Effector CD4-positive, alpha-beta T cell (primary cell): ENCODE measurements around the gene NAA16.
"Not testable (repeated sequence)": the region's sequence is repeated elsewhere in the genome, so short reads cannot be mapped to it uniquely, and the experiment has no call there.

ENCODE experiments used
- DNase-seq: peaks from one replicate; pipeline ENCODE4 v3.0.0-alpha.2; 2020

Gene NAA16

GRCh38 chr13:41306271-41307145 is 4.6 kb upstream of the NAA16 start:
- DNase-seq: no peak

- no peak for DNase-seq
These were observed 3.0 kb upstream of the NAA16 start for GRCh38 chr13:41307884-41308640.

GRCh38 chr13:41311406-41312175 is 524 bp downstream of the NAA16 start:
- peak; percentile 32 for DNase-seq

- no peak for DNase-seq
These were observed 1.1 kb downstream of the NAA16 start for GRCh38 chr13:41312176-41312500.

- DNase-seq: no peak
These were observed 2.0 kb downstream of the NAA16 start for GRCh38 chr13:41313117-41313516.

- no peak for DNase-seq
These were observed 2.7 kb downstream of the NAA16 start for GRCh38 chr13:41313659-41314197.

GRCh38 chr13:41315443-41316047 is 4.5 kb downstream of the NAA16 start:
- no peak for DNase-seq

GRCh38 chr13:41317243-41317642 is 6.2 kb downstream of the NAA16 start:
- no peak for DNase-seq

GRCh38 chr13:41325752-41326151 is 14.7 kb downstream of the NAA16 start:
- DNase-seq: no peak

GRCh38 chr13:41326661-41327060 is 15.6 kb downstream of the NAA16 start:
- DNase-seq: no peak

- DNase-seq: no peak
These were observed 17.1 kb downstream of the NAA16 start for GRCh38 chr13:41327994-41328790.

GRCh38 chr13:41332829-41333228 is 21.8 kb downstream of the NAA16 start:
- no peak for DNase-seq

- no peak for DNase-seq
These were observed 23.7 kb downstream of the NAA16 start for GRCh38 chr13:41334810-41335209.

- no peak for DNase-seq
These were observed 33.3 kb downstream of the NAA16 start for GRCh38 chr13:41344358-41344757.

- DNase-seq: no peak
These were observed 34.3 kb downstream of the NAA16 start for GRCh38 chr13:41345165-41345913.

- DNase-seq: no peak
These were observed 35.0 kb downstream of the NAA16 start for GRCh38 chr13:41345914-41346589.

- DNase-seq: peak; percentile 33
These were observed 42.1 kb downstream of the NAA16 start for GRCh38 chr13:41352935-41353840.

GRCh38 chr13:41354416-41354815 is 43.3 kb downstream of the NAA16 start:
- no peak for DNase-seq

- not testable (repeated sequence) for DNase-seq
These were observed 45.2 kb downstream of the NAA16 start for GRCh38 chr13:41356385-41356648.

GRCh38 chr13:41356786-41357185 is 45.7 kb downstream of the NAA16 start:
- DNase-seq: peak; percentile 23
